ENCODE data around the gene FHIT. TPM values are rescaled to one million over a fixed set of nuclear protein-coding genes. Genes with fewer than 3 reads are reported as not detected.

Gene FHIT
- total RNA-seq, 4 donors from 2014 or later: 4.4 to 10.6 (median 8.4) TPM

DNA sequence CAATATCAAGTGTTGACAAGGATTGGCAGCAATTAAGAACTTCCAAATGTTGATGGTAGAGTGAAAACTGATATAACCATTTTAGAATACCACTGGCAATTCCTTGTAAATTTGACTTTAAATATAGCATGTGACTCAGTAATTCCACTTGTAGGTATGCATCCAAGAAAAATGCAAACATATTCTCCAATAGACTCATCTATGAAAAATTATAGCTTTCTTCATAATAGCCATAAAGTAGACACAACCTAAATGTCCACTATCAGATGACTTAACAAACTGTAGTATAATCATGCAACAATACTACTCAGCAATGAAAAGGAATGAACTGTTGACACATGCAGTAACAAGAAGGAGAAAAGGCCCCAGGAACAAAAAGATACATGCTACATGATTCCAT is 988.1 kb downstream of the FHIT start:
- TF ChIP-seq, protein P1, sequence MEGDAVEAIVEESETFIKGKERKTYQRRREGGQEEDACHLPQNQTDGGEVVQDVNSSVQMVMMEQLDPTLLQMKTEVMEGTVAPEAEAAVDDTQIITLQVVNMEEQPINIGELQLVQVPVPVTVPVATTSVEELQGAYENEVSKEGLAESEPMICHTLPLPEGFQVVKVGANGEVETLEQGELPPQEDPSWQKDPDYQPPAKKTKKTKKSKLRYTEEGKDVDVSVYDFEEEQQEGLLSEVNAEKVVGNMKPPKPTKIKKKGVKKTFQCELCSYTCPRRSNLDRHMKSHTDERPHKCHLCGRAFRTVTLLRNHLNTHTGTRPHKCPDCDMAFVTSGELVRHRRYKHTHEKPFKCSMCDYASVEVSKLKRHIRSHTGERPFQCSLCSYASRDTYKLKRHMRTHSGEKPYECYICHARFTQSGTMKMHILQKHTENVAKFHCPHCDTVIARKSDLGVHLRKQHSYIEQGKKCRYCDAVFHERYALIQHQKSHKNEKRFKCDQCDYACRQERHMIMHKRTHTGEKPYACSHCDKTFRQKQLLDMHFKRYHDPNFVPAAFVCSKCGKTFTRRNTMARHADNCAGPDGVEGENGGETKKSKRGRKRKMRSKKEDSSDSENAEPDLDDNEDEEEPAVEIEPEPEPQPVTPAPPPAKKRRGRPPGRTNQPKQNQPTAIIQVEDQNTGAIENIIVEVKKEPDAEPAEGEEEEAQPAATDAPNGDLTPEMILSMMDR (IDR thresholded peaks at IDR 0.05; ENCODE audit: low read depth): no peak

DNA sequence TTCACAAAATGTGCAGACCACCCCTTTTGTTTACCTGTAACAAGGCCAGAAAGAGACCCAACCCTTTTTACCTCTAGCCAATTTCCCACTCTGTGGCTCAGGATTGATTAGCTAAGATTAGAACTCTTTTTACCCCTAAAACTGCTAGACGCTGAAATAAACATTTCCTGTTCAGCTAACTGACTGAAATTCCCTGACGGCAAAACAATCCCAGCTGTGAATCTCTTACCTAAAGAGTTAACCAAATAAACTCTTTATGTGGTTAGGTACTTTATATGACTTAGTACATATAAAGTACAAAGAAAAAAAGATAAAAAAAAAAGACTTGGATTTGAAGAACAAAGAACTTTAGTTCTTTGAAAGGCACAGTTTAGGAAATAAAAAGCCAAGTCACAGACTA is 988.7 kb downstream of the FHIT start:
- TF ChIP-seq, protein P1 (IDR thresholded peaks at IDR 0.05; ENCODE audit: low read depth): no peak

DNA sequence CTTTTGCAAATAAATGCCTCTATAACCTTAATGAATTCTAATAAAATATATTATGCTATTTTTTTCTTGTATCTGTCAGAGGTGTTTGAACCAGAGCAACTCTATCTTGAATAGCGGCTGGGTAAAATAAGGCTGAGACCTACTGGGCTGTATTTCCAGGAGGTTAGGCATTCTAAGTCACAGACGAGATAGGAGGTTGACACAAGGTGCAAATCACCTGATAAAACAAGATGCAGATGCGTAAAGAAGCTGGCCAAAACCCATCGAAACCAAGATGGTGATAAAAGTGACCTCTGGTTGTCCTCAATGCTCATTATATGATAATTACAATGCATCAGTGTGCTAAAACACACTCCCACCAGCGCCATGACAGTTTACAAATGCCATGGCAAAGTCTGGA is 990.7 kb downstream of the FHIT start:
- TF ChIP-seq, protein P1 (IDR thresholded peaks at IDR 0.05; ENCODE audit: low read depth): no peak

DNA sequence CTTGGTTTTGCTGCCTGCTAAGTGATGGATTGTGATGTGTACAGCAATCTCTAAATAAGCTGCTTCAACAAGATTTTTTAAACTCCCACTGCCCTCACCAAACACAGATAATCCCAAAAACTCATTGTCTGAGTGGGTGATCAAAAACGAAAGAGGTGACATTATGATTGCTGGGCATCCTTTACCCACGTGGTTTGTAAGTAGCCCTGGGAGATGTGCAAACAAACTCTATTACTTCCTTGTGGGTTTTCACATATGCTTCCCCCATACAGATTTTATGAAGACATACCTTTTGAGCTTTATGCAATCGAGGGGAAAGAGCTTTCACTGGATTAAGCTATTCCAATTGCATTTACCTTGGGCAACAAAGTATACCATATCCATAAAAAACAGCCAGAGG is 1000.4 kb downstream of the FHIT start:
- TF ChIP-seq, protein P1 (IDR thresholded peaks at IDR 0.05; ENCODE audit: low read depth): no peak

DNA sequence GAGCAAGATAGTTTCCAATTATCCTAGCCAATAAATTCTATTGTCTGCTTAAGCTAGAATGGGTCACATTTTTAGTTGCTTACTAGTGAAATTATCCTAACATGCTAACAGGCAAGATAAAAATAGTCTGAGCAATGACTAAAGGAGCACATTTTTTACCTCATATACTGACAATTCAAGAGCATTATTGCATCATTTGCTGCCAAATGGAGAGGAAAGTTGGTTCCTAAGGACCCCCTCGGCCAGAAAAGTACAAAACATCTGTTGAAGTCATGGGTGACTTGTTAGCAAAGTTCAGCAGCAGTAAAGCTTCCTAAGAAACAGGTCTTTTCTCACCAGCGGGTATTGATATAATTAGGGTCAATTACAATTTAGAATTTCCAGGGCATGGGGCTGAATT is 1001.0 kb downstream of the FHIT start:
- TF ChIP-seq, protein P1 (IDR thresholded peaks at IDR 0.05; ENCODE audit: low read depth): no peak

DNA sequence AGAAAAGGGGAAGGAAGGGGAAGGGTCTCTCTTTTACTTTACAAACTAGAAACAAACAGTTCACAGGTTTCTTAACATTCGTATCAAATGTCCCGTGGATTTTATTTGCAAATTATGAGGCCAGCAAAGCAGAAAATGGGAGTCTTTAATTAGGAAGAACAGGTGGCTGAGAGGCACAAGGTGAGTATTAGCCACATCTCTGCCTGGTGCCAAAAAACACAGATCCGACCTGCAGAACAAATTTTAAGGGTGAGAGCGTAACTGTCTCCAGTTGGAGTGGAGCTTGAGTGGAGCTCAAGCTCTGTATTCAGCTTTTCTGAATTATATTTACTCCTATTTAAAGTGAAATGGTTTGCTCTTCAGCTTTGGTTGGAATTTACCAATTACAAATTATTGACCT is 1004.9 kb downstream of the FHIT start:
- TF ChIP-seq, protein P1 (IDR thresholded peaks at IDR 0.05; ENCODE audit: low read depth): no peak

DNA sequence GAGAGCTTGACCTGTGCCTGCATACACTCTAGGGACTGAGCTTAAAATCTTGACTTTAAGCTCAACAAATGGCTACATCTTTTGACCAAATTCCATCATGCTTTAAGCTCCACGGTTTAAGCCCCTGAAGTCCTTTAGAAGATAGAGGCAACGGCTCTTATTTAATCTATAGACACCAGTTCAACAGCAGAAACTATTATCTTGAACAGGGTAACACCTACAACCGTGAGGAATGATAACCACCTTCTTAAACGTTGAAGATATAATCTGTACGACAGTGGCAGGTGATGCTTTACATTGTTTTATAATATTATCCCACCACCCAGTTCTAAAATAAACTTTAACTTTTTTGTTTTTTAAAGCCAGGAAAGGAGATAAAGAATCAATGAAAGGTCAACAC is 1007.8 kb downstream of the FHIT start:
- TF ChIP-seq, protein P1 (IDR thresholded peaks at IDR 0.05; ENCODE audit: low read depth): no peak

Measured in subcutaneous adipose tissue (tissue), 4 donors.